Stomach (tissue), 9 donors: ENCODE results near the gene BZW1. TPM values are rescaled to one million over a fixed set of nuclear protein-coding genes. Genes with fewer than 3 reads are reported as not detected.

Experiments
- DNase-seq, 2 donors: peaks; one replicate each; pipeline versions ENCODE4 v3.0.0 to v3.0.0-alpha.2; 2013 to 2019
- H3K27ac ChIP-seq, 5 donors: fragments of 200-600 bp in 4 of 5; sonication (generic) in 4 of 5; one replicate each; pipeline ENCODE4 v1.5.1; 2013 to 2019; ENCODE audit warnings: mild to moderate bottlenecking in 1 of 5, moderate library complexity in 1 of 5
- H3K27me3 ChIP-seq, 3 donors: fragments of 200-600 bp; sonication (generic); one replicate each; pipeline ENCODE4 v1.5.1; 2017 to 2019; ENCODE audit warnings: mixed run types in 1 of 3
- H3K36me3 ChIP-seq, 4 donors: fragments of 200-600 bp; sonication (generic); 1 replicate in 3 of 4; 2 replicates in 1 of 4; pipeline ENCODE4 v1.5.1; 2016 to 2019
- H3K4me1 ChIP-seq, 4 donors: fragments of 200-600 bp; sonication (generic); one replicate each; pipeline ENCODE4 v1.5.1; 2016 to 2019
- H3K4me3 ChIP-seq, 4 donors: fragments of 200-600 bp; sonication (generic) in 3 of 4; one replicate each; pipeline ENCODE4 v1.5.1; 2016 to 2019; ENCODE audit warnings: mild to moderate bottlenecking in 1 of 4
- H3K9me3 ChIP-seq, 4 donors: fragments of 200-600 bp; sonication (generic); one replicate each; pipeline ENCODE4 v1.5.1; 2016 to 2019
- EP300 ChIP-seq: sonication (generic); formaldehyde crosslinking; IDR thresholded peaks from one replicate; pipeline ENCODE4 v1.6.1; 2017; ENCODE audit warnings: antibody characterized with exemption
- POLR2A ChIP-seq, 4 donors: fragments of 450-650 bp; IDR thresholded peaks; one replicate each; pipeline ENCODE4 v1.6.1; 2016; ENCODE audit warnings: antibody characterized with exemption in 4 of 4, control low read depth in 2 of 4, mild to moderate bottlenecking in 1 of 4, moderate library complexity in 1 of 4
- POLR2AphosphoS5 ChIP-seq, 3 donors: sonication (generic); formaldehyde crosslinking; IDR thresholded peaks; one replicate each; pipeline ENCODE4 v1.6.1; 2016; ENCODE audit warnings: antibody characterized with exemption in 3 of 3
- WGBS, 5 donors: extraction: QIAGEN DNeasy Blood & Tissue Kit in 3 of 5; methylation state at CpG; one replicate each; pipeline versions ENCODE4 v1.1.5 to v1.1.7; 2013 to 2018; 5-methylcytosine and 5-hydroxymethylcytosine counted together
- intact Hi-C: fragments of 100-400 bp; cut with DNase I; formaldehyde crosslinking; loops from one replicate; pipeline ENCODE4 v1.15.1; 2023; ENCODE audit warnings: low total_unique reads
- polyA plus RNA-seq, 3 donors: library from polyadenylated mRNA; stranded (reverse); fragments of 200-250 nt; gene quantifications; one replicate each; pipeline ENCODE4 v1.2.3, GENCODE V29; 2013
- total RNA-seq, 5 donors: library from RNA; depleted of rRNA; stranded (reverse); fragments of >200 nt; gene quantifications; one replicate each; pipeline versions ENCODE4 v1.1.0 to v1.2.3, GENCODE V29; 2014 to 2016
- TF ChIP-seq, protein P1 (sequence below), 7 experiments: fragments of 450-650 bp in 4 of 7; fragments of 200-600 bp in 3 of 7; sonication (generic) in 3 of 7; IDR thresholded peaks; one replicate each; pipeline ENCODE4 v1.5.1; 2016 to 2019; ENCODE audit warnings: antibody characterized with exemption in 7 of 7, control low read depth in 2 of 7, mild to moderate bottlenecking in 1 of 7
- donor health status: healthy with polysubstance abuse.
- donor health status: Bipolar disorder and iron deficiency.
- donor health status: healthy.

The BZW1 gene
- total and polyA plus RNA-seq, 8 donors: 31.0 to 530 (median 94.4) TPM

DNA sequence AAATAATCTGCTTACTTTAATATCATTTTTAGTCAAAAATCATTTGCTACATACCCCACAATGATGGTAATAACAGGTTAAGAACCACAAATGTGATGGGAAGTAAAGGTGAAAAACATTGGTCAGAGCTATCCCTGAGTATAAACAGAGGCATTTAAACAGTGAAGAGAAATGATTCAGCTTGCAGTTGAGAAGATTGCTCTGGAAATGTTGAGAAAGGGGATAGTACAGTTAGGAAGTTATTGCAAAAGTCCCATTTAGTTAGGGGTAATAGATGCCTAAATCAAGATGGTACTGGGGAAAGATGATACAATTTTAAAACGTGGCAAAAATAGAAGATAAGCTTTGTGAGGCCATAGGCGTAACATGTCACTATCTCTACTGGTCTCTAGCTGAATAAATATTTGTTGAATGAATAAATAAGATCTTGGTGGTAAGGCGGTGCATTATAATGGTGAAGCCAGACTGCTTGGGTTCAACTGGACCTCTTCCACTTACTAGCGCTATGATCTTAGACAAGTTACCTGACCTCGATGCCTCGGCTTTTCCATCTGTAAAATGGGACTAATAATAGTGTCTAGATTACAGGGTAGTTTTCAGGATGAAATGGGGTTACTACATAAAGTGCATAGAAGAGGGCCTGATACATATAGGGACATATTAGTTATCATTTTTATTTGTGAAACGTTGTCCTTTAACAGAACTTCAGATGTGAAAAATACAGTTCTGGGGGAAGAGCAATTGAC, 2.0 kb upstream of the BZW1 start:
- Histone ChIP-seq H3K27ac (peak overlapping the region; percentile 87 to 100 (median 99)), H3K36me3 (peaks cover 5 to 16% (median 11%) of the 10 kb centered on the region in 4 donors), H3K9me3 (no peaks in the 10 kb centered on the region), H3K4me3 (no peak overlapping the region), H3K27me3 (no peaks in the 10 kb centered on the region), H3K4me1 (peaks cover 20 to 39% (median 39%) of the 10 kb centered on the region in 4 donors)
- DNase-seq: no peak
- 49 to 71% (median 54%) methylated on average over 7 of the region's 7 CpGs for WGBS, 5 donors
- TF ChIP-seq POLR2AphosphoS5 (IDR thresholded peaks at IDR 0.05): no peak
- TF ChIP-seq, protein P1, sequence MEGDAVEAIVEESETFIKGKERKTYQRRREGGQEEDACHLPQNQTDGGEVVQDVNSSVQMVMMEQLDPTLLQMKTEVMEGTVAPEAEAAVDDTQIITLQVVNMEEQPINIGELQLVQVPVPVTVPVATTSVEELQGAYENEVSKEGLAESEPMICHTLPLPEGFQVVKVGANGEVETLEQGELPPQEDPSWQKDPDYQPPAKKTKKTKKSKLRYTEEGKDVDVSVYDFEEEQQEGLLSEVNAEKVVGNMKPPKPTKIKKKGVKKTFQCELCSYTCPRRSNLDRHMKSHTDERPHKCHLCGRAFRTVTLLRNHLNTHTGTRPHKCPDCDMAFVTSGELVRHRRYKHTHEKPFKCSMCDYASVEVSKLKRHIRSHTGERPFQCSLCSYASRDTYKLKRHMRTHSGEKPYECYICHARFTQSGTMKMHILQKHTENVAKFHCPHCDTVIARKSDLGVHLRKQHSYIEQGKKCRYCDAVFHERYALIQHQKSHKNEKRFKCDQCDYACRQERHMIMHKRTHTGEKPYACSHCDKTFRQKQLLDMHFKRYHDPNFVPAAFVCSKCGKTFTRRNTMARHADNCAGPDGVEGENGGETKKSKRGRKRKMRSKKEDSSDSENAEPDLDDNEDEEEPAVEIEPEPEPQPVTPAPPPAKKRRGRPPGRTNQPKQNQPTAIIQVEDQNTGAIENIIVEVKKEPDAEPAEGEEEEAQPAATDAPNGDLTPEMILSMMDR (IDR thresholded peaks at IDR 0.05): no peak
- no peak for TF ChIP-seq EP300
- no peak for TF ChIP-seq POLR2A (IDR thresholded peaks at IDR 0.05)
- intact Hi-C loops: loop anchor here (10.0 kb wide), 1 partner anchor 95 kb away; no protein-coding TSS in a partner anchor

DNA sequence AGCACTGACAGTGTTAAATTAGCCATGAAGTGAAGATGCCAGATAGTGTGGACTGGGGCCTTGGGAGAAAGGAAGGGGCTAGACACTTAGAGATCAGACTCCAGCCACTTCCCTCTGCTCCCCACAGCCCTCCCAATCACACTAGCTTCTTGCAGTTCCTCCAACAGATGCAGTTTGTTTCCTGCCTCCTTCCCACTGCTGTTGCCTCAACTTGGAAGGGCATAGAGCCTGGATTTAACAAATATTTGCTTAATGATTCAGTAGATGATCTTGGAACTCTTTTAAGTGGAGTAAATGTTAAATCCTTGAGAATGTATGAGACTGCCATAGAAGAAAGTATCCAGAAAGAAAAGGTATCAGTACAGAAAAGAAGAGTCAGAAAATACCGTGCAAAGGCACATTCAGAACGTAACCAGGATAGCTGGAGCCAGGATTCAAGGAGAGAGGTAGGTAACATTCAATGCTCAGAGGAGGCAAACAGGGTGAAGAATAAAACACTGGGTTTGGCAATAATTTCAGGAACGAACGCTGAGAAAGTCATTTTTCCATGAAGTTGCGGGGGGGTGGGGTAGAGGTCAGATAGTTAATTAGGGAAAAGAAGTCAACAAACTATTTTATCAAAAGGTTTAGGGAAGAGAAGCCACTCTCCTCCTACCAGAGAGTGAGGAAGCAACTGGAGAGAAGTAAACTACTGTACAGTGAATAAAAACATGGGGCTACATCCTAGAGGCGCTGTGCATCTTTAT, 1.3 kb upstream of the BZW1 start:
- intact Hi-C loops: loop anchor here (10.0 kb wide), 1 partner anchor 96 kb away; no protein-coding TSS in a partner anchor
- peak; percentile 56 to 73 for DNase-seq
- 16 to 21% (median 17%) methylated on average over 6 of the region's 6 CpGs for WGBS, 5 donors
- H3K27ac ChIP-seq: peak overlapping the region; percentile 99 to 100 (median 99)
- peaks cover 21 to 46% (median 45%) of the 10 kb centered on the region in 4 donors for H3K4me1 ChIP-seq
- H3K4me3 ChIP-seq: peak overlapping the region; percentile 81 to 100 (median 94)
- H3K36me3 ChIP-seq: peaks cover 12 to 23% (median 18%) of the 10 kb centered on the region in 4 donors
- no peak for TF ChIP-seq POLR2A (IDR thresholded peaks at IDR 0.05)
- peak in 2 of 3 donors; percentile 75 to 86 for TF ChIP-seq POLR2AphosphoS5 (IDR thresholded peaks at IDR 0.05)
- no peaks in the 10 kb centered on the region for H3K27me3 ChIP-seq
- no peaks in the 10 kb centered on the region for H3K9me3 ChIP-seq

DNA sequence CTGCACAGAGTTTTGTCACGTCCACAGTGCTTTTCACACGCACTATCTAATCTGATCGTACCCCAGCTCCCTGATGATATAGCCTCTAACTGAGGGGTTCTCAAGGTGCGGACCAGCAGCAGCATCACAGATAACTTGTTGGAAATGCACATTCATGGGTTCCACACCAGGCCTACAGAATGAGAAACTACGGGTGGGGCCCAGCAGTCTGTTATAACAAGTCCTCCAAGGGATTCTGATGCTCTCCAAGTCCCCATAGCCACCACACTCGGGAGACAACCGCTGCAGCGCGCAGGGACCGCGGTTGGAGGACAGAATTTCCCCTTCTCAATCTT, 745 bp upstream of the BZW1 start:
- WGBS, 5 donors: 2 to 6% (median 3%) methylated on average over 11 of the region's 11 CpGs
- H3K27ac ChIP-seq: peak overlapping the region; percentile 99 to 100 (median 99)

DNA sequence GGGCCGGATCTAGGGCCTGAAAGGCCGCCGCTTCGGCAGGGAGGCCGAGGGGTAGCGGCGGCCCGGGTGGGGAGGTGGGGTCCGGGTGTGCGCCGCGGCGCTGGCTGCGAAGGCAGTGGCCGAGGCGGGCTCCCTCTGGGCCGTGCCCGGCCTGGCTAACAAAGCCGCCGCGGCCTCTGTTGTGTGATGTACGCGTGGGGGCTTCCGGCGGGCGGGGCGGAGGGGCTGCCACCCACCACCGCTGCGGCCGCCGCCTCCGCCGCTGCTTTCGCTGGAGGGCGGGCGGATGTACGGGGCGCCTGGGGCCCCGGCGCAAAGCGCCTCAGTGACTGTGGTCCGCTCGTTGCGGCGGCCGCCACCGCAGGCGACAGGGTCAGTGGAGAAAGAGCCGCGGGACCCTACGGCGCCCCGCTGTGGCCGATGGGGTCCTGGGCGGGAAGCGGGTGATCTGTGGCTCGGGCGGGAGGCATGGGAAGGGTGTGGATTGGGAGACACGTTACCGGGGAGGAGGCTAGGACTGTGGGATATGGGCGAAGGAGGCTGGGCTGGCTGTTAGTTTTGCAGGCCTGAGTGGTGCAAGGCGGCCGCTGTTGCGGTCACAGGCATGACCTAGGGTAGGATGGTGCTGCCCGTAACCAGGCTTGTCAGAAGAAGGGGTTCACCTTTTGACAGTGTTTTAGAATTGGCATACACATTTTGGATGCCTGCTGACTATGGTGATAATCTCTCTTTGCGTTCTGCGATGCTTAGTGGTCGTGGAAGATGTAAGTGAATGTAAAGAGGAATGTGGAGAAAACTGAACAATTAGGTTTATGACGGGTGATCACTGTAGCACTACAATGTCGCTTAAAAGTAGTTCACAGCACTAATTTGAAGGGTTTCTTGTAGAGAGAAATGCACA, 662 bp downstream of the BZW1 start:
- peak overlapping the region; percentile 81 to 100 (median 94) for H3K4me3 ChIP-seq
- peak in 2 of 3 donors; percentile 38 to 70 for TF ChIP-seq POLR2AphosphoS5 (IDR thresholded peaks at IDR 0.05)
- TF ChIP-seq, protein P1 (IDR thresholded peaks at IDR 0.05): peak in 5 of 7 experiments; percentile 36 to 58 (median 54)
- TF ChIP-seq POLR2A (IDR thresholded peaks at IDR 0.05): no peak
- DNase-seq: peak; percentile 81 to 93
- H3K27ac ChIP-seq: peak overlapping the region; percentile 99 to 100 (median 99)
- no peaks in the 10 kb centered on the region for H3K9me3 ChIP-seq
- 0 to 2% (median 1%) methylated on average over 16 to 70 of the region's 70 CpGs for WGBS, 5 donors
- H3K4me1 ChIP-seq: peaks cover 21 to 56% (median 46%) of the 10 kb centered on the region in 4 donors
- no peaks in the 10 kb centered on the region for H3K27me3 ChIP-seq
- intact Hi-C loops: loop anchor here (10.0 kb wide), 1 partner anchor 98 kb away; no protein-coding TSS in a partner anchor
- H3K36me3 ChIP-seq: peaks cover 30 to 43% (median 37%) of the 10 kb centered on the region in 4 donors

More for the DNA sequence above, 745 bp upstream of the BZW1 start:
- TF ChIP-seq POLR2A (IDR thresholded peaks at IDR 0.05): no peak
- TF ChIP-seq, protein P1 (IDR thresholded peaks at IDR 0.05): no peak
- intact Hi-C loops: loop anchor here (10.0 kb wide), 1 partner anchor 96 kb away; no protein-coding TSS in a partner anchor
- Histone ChIP-seq H3K36me3 (peaks cover 16 to 29% (median 23%) of the 10 kb centered on the region in 4 donors), H3K4me3 (peak overlapping the region; percentile 81 to 100 (median 94)), H3K9me3 (no peaks in the 10 kb centered on the region), H3K4me1 (peaks cover 21 to 52% (median 46%) of the 10 kb centered on the region in 4 donors), H3K27me3 (no peaks in the 10 kb centered on the region)
- DNase-seq: no peak
